HUES6 (cell line): ENCODE data around the gene EYA2.
A peak's percentile ranks its signal among the peaks of the same experiment; 100 is the strongest.

Experiments
- H3K27ac ChIP-seq: 2 replicates; pipeline ENCODE4 v1.7.0; 2013; ENCODE audit warnings: low read depth, mild to moderate bottlenecking, low read length, inconsistent platforms
- H3K27me3 ChIP-seq: 2 replicates; pipeline ENCODE4 v1.6.1; 2013; ENCODE audit warnings: low read length; ENCODE audit not compliant: control insufficient read depth, insufficient read depth
- H3K36me3 ChIP-seq: 2 replicates; pipeline ENCODE4 v1.6.1; 2013; ENCODE audit warnings: low read length; ENCODE audit not compliant: control insufficient read depth, insufficient read depth
- H3K4me1 ChIP-seq: 2 replicates; pipeline ENCODE4 v1.6.1; 2013; ENCODE audit warnings: low read length; ENCODE audit not compliant: control insufficient read depth, insufficient read depth
- H3K4me3 ChIP-seq: 2 replicates; pipeline ENCODE4 v1.5.1; 2013; ENCODE audit warnings: low read depth, low read length
- H3K9ac ChIP-seq: one replicate; pipeline ENCODE4 v1.6.1; 2013; ENCODE audit warnings: mild to moderate bottlenecking, low read length
- H3K9me3 ChIP-seq: 2 replicates; pipeline ENCODE4 v1.6.1; 2013; ENCODE audit warnings: low read depth, low read length; ENCODE audit not compliant: control insufficient read depth, insufficient read depth

The EYA2 gene

GRCh38 chr20:46894579-46894958, at the start of gene EYA2:
EYA2 (plus strand) TSS chr20:46894843; CDS start chr20:46990011, 95,168 bp downstream.
- Histone ChIP-seq H3K4me1 (0 out of 2 replicates have a peak, but pooled peaks cover 2% of the 10 kb centered on the region), H3K27ac (no peak within 1 kb of the TSS), H3K9ac (no peak within 1 kb of the TSS), H3K9me3 (peaks cover 5% of the 10 kb centered on the region; the same call in 1 of the 2 replicates), H3K36me3 (no peaks in the 10 kb centered on the region), H3K4me3 (peak within 1 kb of the TSS; percentile 71), H3K27me3 (peaks cover 58% of the 10 kb centered on the region)

GRCh38 chr20:46844965-46845364, 49.7 kb upstream of the EYA2 start:
- H3K9ac ChIP-seq: no peak overlapping the region
- no peaks in the 10 kb centered on the region for H3K4me1 ChIP-seq
- H3K27me3 ChIP-seq: no peaks in the 10 kb centered on the region
- H3K36me3 ChIP-seq: no peaks in the 10 kb centered on the region
- H3K4me3 ChIP-seq: no peak overlapping the region
- 0 out of 2 replicates have a peak, but pooled peaks cover 5% of the 10 kb centered on the region for H3K9me3 ChIP-seq
- no peak overlapping the region for H3K27ac ChIP-seq

GRCh38 chr20:46849269-46849668, 45.4 kb upstream of the EYA2 start:
- Histone ChIP-seq H3K4me1 (no peaks in the 10 kb centered on the region), H3K4me3 (no peak overlapping the region), H3K9ac (no peak overlapping the region), H3K9me3 (0 out of 2 replicates have a peak, but pooled peaks cover 5% of the 10 kb centered on the region), H3K27ac (no peak overlapping the region), H3K36me3 (no peaks in the 10 kb centered on the region), H3K27me3 (no peaks in the 10 kb centered on the region)

GRCh38 chr20:46849751-46850150, 44.9 kb upstream of the EYA2 start:
- Histone ChIP-seq H3K27me3 (no peaks in the 10 kb centered on the region), H3K36me3 (no peaks in the 10 kb centered on the region), H3K4me1 (no peaks in the 10 kb centered on the region), H3K4me3 (no peak overlapping the region), H3K27ac (no peak overlapping the region), H3K9ac (no peak overlapping the region), H3K9me3 (peaks cover 7% of the 10 kb centered on the region; the same call in 1 of the 2 replicates)

GRCh38 chr20:46850416-46850815, 44.2 kb upstream of the EYA2 start:
- Histone ChIP-seq H3K9ac (no peak overlapping the region), H3K36me3 (no peaks in the 10 kb centered on the region), H3K9me3 (peaks cover 8% of the 10 kb centered on the region; the same call in 1 of the 2 replicates), H3K4me3 (no peak overlapping the region), H3K27me3 (no peaks in the 10 kb centered on the region), H3K27ac (no peak overlapping the region), H3K4me1 (no peaks in the 10 kb centered on the region)

- H3K4me1 ChIP-seq: no peaks in the 10 kb centered on the region
- H3K27me3 ChIP-seq: no peaks in the 10 kb centered on the region
- H3K27ac ChIP-seq: no peak overlapping the region
- H3K36me3 ChIP-seq: no peaks in the 10 kb centered on the region
- no peak overlapping the region for H3K4me3 ChIP-seq
- H3K9ac ChIP-seq: no peak overlapping the region
- peaks cover 6% of the 10 kb centered on the region; the same call in 1 of the 2 replicates for H3K9me3 ChIP-seq
Observed at GRCh38 chr20:46850896-46851295, 43.7 kb upstream of the EYA2 start.

GRCh38 chr20:46851746-46852145, 42.9 kb upstream of the EYA2 start:
- H3K27me3 ChIP-seq: no peaks in the 10 kb centered on the region
- no peak overlapping the region for H3K4me3 ChIP-seq
- no peak overlapping the region for H3K27ac ChIP-seq
- H3K36me3 ChIP-seq: no peaks in the 10 kb centered on the region
- no peak overlapping the region for H3K9ac ChIP-seq
- peaks cover 3% of the 10 kb centered on the region; the same call in 1 of the 2 replicates for H3K9me3 ChIP-seq
- no peaks in the 10 kb centered on the region for H3K4me1 ChIP-seq

- Histone ChIP-seq H3K36me3 (no peaks in the 10 kb centered on the region), H3K9ac (no peak overlapping the region), H3K9me3 (peaks cover 3% of the 10 kb centered on the region; the same call in 1 of the 2 replicates), H3K4me1 (no peaks in the 10 kb centered on the region), H3K4me3 (no peak overlapping the region), H3K27ac (no peak overlapping the region), H3K27me3 (no peaks in the 10 kb centered on the region)
Observed at GRCh38 chr20:46852313-46852712, 42.3 kb upstream of the EYA2 start.

- no peaks in the 10 kb centered on the region for H3K4me1 ChIP-seq
- no peak overlapping the region for H3K27ac ChIP-seq
- H3K27me3 ChIP-seq: no peaks in the 10 kb centered on the region
- peaks cover 3% of the 10 kb centered on the region; the same call in 1 of the 2 replicates for H3K9me3 ChIP-seq
- no peak overlapping the region for H3K4me3 ChIP-seq
- H3K36me3 ChIP-seq: no peaks in the 10 kb centered on the region
- H3K9ac ChIP-seq: no peak overlapping the region
Observed at GRCh38 chr20:46853926-46854325, 40.7 kb upstream of the EYA2 start.

- H3K27me3 ChIP-seq: no peaks in the 10 kb centered on the region
- no peak overlapping the region for H3K27ac ChIP-seq
- H3K9me3 ChIP-seq: peaks cover 3% of the 10 kb centered on the region; the same call in 1 of the 2 replicates
- H3K4me3 ChIP-seq: no peak overlapping the region
- no peaks in the 10 kb centered on the region for H3K36me3 ChIP-seq
- no peaks in the 10 kb centered on the region for H3K4me1 ChIP-seq
- H3K9ac ChIP-seq: no peak overlapping the region
Observed at GRCh38 chr20:46857061-46857831, 37.4 kb upstream of the EYA2 start.

- Histone ChIP-seq H3K36me3 (no peaks in the 10 kb centered on the region), H3K4me3 (no peak overlapping the region), H3K4me1 (no peaks in the 10 kb centered on the region), H3K27ac (no peak overlapping the region), H3K9ac (no peak overlapping the region), H3K9me3 (peaks cover 9% of the 10 kb centered on the region; the same call in 1 of the 2 replicates), H3K27me3 (no peaks in the 10 kb centered on the region)
Observed at GRCh38 chr20:46865824-46866223, 28.8 kb upstream of the EYA2 start.
